Ovary (tissue), 3 donors: ENCODE results near the gene LCE5A.

Experiments used
- POLR2A ChIP-seq: fragments of 450-650 bp; IDR thresholded peaks from one replicate; pipeline ENCODE4 v1.6.1; 2017; ENCODE audit warnings: antibody characterized with exemption, mild to moderate bottlenecking, moderate library complexity
- TF ChIP-seq, protein P1 (sequence below), 3 donors: fragments of 450-650 bp in 2 of 3; fragments of 200-600 bp in 1 of 3; IDR thresholded peaks; one replicate each; pipeline versions ENCODE4 v1.5.1 to v1.8.0; 2016 to 2022; ENCODE audit warnings: antibody characterized with exemption in 3 of 3, mild to moderate bottlenecking in 1 of 3
- donor health status: DM: no; HTN: no; CAD: no.

DNA sequence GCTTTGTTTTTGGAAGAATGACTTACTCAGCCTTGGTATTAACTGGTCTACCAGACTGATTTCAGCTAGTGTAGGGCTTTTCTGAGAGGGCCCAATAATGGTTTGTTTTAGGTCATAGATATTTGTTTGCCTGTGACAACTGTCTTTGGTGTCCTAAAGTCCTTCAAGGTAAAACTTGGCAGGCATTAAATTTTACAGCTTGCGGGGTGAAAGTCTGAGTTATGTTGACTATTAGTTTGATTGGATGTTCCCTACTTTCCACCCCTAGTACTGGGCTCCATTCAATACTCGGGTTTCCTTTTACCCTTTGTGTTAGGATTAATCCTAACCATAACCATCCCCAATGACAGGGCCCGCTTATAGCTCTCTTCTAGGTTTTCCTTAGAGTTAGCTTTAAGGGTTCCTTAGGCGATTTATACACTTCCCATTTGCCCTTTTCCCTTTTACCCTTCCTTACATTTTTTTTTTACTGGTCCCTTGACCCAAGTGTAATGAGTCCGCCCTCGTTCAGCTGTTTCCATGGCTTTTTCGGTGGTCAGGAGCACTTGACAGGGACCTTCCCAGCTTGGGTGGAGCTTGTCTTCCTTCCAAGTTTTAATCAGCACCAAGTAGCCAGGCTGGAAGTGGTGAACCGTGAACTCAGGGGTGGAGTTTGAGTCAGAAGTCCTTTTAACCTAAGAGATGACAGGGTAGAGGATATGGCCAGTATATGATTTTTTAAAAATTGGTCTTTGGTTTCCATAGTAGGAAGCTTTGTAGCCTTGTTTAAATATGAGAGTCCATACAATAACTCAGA lies 28.5 kb upstream of the LCE5A start:
- TF ChIP-seq, protein P1, sequence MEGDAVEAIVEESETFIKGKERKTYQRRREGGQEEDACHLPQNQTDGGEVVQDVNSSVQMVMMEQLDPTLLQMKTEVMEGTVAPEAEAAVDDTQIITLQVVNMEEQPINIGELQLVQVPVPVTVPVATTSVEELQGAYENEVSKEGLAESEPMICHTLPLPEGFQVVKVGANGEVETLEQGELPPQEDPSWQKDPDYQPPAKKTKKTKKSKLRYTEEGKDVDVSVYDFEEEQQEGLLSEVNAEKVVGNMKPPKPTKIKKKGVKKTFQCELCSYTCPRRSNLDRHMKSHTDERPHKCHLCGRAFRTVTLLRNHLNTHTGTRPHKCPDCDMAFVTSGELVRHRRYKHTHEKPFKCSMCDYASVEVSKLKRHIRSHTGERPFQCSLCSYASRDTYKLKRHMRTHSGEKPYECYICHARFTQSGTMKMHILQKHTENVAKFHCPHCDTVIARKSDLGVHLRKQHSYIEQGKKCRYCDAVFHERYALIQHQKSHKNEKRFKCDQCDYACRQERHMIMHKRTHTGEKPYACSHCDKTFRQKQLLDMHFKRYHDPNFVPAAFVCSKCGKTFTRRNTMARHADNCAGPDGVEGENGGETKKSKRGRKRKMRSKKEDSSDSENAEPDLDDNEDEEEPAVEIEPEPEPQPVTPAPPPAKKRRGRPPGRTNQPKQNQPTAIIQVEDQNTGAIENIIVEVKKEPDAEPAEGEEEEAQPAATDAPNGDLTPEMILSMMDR (IDR thresholded peaks at IDR 0.05): no peak
- TF ChIP-seq POLR2A: no peak
